Stimulated activated CD8-positive, alpha-beta memory T cell treated with anti-CD3 and anti-CD28 coated beads, Interleukin-4, amount 100 ng/mL, for 24 hours (primary cell): ENCODE results near the gene ZNF562.
"Not testable (repeated sequence)": the region's sequence is repeated elsewhere in the genome, so short reads cannot be mapped to it uniquely, and the experiment has no call there.

Experiments
- DNase-seq: peaks from one replicate; pipeline ENCODE4 v3.0.0-alpha.2; 2020; ENCODE audit warnings: low read depth

The ZNF562 gene

GRCh38 chr19:9674663-9675357, at the start of gene ZNF562:
Gene ZNF562 (minus strand): TSS chr19:9675100. CDS start chr19:9660744, 14,356 bp downstream.
- DNase-seq = peak; percentile 74

- no peak for DNase-seq
These were observed 49.3 kb upstream of the ZNF562 start for GRCh38 chr19:9724157-9724556.

- DNase-seq = no peak
These were observed 47.0 kb upstream of the ZNF562 start for GRCh38 chr19:9721861-9722260.

GRCh38 chr19:9720541-9720940, 45.6 kb upstream of the ZNF562 start:
- no peak for DNase-seq

- DNase-seq = no peak
These were observed 36.9 kb upstream of the ZNF562 start for GRCh38 chr19:9711815-9712214.

- no peak for DNase-seq
These were observed 34.4 kb upstream of the ZNF562 start for GRCh38 chr19:9709305-9709704.

- DNase-seq = no peak
These were observed 30.9 kb upstream of the ZNF562 start for GRCh38 chr19:9705836-9706235.

GRCh38 chr19:9702186-9702585, 27.3 kb upstream of the ZNF562 start:
- no peak for DNase-seq

- DNase-seq = no peak
These were observed 25.5 kb upstream of the ZNF562 start for GRCh38 chr19:9700229-9700981.

GRCh38 chr19:9690301-9690700, 15.4 kb upstream of the ZNF562 start:
- DNase-seq = not testable (repeated sequence)

GRCh38 chr19:9679996-9680395, 5.1 kb upstream of the ZNF562 start:
- not testable (repeated sequence) for DNase-seq

GRCh38 chr19:9675358-9675901, 530 bp upstream of the ZNF562 start:
- DNase-seq = not testable (repeated sequence)

- no peak for DNase-seq
These were observed 813 bp downstream of the ZNF562 start for GRCh38 chr19:9673912-9674662.

- DNase-seq = no peak
These were observed 2.0 kb downstream of the ZNF562 start for GRCh38 chr19:9672893-9673292.

- DNase-seq = no peak
These were observed 3.2 kb downstream of the ZNF562 start for GRCh38 chr19:9671655-9672054.

- DNase-seq = no peak
These were observed 6.4 kb downstream of the ZNF562 start for GRCh38 chr19:9668544-9668943.

GRCh38 chr19:9667898-9668297, 7.0 kb downstream of the ZNF562 start:
- DNase-seq = no peak

GRCh38 chr19:9658769-9659168, 16.1 kb downstream of the ZNF562 start:
- no peak for DNase-seq

GRCh38 chr19:9653066-9653555, 21.8 kb downstream of the ZNF562 start:
- DNase-seq = not testable (repeated sequence)

GRCh38 chr19:9651464-9651863, 23.4 kb downstream of the ZNF562 start:
- not testable (repeated sequence) for DNase-seq

- no peak for DNase-seq
These were observed 24.6 kb downstream of the ZNF562 start for GRCh38 chr19:9650345-9650744.

- no peak for DNase-seq
These were observed 29.4 kb downstream of the ZNF562 start for GRCh38 chr19:9645472-9645871.
